K562 (cell line): ENCODE measurements around the gene ERAL1. TPM values are rescaled to one million over a fixed set of nuclear protein-coding genes. Genes with fewer than 3 reads are reported as not detected.
A peak's percentile ranks its signal among the peaks of the same experiment; 100 is the strongest.

ENCODE experiments used
- CBFA2T3 ChIP-seq: fragments of 450-650 bp; IDR thresholded peaks from 2 replicates; pipeline ENCODE4 v1.6.1; 2017
- CSDE1 ChIP-seq, 2 experiments: fragments of 450-650 bp; IDR thresholded peaks; 2 replicates each; pipeline ENCODE4 v1.6.1; 2016; ENCODE audit warnings: mild to moderate bottlenecking in 1 of 2
- CTBP1 ChIP-seq: fragments of 450-650 bp; IDR thresholded peaks from 2 replicates; pipeline ENCODE4 v1.6.1; 2016; ENCODE audit warnings: borderline replicate concordance
- DLX4 ChIP-seq: fragments of 250-450 bp; sonication (Bioruptor Pico); IDR thresholded peaks from 2 replicates; pipeline ENCODE4 v1.6.1; 2021; ENCODE audit warnings: mild to moderate bottlenecking
- GATAD2B ChIP-seq: fragments of 450-650 bp; IDR thresholded peaks from 2 replicates; pipeline ENCODE4 v1.6.1; 2017; ENCODE audit warnings: mild to moderate bottlenecking, borderline replicate concordance
- HIVEP1 ChIP-seq: fragments of 250-450 bp; sonication (Bioruptor Pico); IDR thresholded peaks from 2 replicates; pipeline ENCODE4 v1.4.0; 2020; ENCODE audit warnings: mild to moderate bottlenecking
- HOXB6 ChIP-seq: fragments of 250-450 bp; sonication (Bioruptor Pico); IDR thresholded peaks from 2 replicates; pipeline ENCODE4 v1.5.1; 2022; ENCODE audit warnings: mild to moderate bottlenecking, borderline replicate concordance
- KLF13 ChIP-seq: fragments of 450-650 bp; IDR thresholded peaks from 2 replicates; pipeline ENCODE4 v1.6.1; 2016; ENCODE audit warnings: missing genetic modification characterization, low read depth, mild to moderate bottlenecking, missing compliant biosample characterization, moderate library complexity, borderline replicate concordance
- MCM2 ChIP-seq: fragments of 450-650 bp; IDR thresholded peaks from 2 replicates; pipeline ENCODE4 v1.6.1; 2017; ENCODE audit warnings: low read depth, mild to moderate bottlenecking
- NCOA1 ChIP-seq: fragments of 450-650 bp; IDR thresholded peaks from 2 replicates; pipeline ENCODE4 v1.6.1; 2016; ENCODE audit warnings: low read depth
- RBFOX2 ChIP-seq: fragments of 200-400 bp; formaldehyde crosslinking; IDR thresholded peaks from 2 replicates; pipeline ENCODE4 v1.6.1; 2017; ENCODE audit warnings: low read depth, mild to moderate bottlenecking, low read length, moderate library complexity
- RBM17 ChIP-seq: fragments of 200-400 bp; formaldehyde crosslinking; IDR thresholded peaks from 2 replicates; pipeline ENCODE4 v1.6.1; 2017; ENCODE audit warnings: low read depth, mild to moderate bottlenecking, low read length, borderline replicate concordance
- RBM22 ChIP-seq: fragments of 200-400 bp; formaldehyde crosslinking; IDR thresholded peaks from 2 replicates; pipeline ENCODE4 v1.6.1; 2018; ENCODE audit warnings: low read length, low read depth; ENCODE audit not compliant: poor library complexity, severe bottlenecking
- TARDBP ChIP-seq: fragments of 450-650 bp; IDR thresholded peaks from 2 replicates; pipeline ENCODE4 v1.6.1; 2016
- ZNF212 ChIP-seq: fragments of 450-650 bp; formaldehyde crosslinking; IDR thresholded peaks from 2 replicates; pipeline ENCODE4 v1.4.0; 2020; ENCODE audit warnings: mild to moderate bottlenecking
- ZNF717 ChIP-seq: fragments of 250-450 bp; sonication (Bioruptor Pico); IDR thresholded peaks from 2 replicates; pipeline ENCODE4 v1.5.0; 2021
- ZNF77 ChIP-seq: fragments of 250-450 bp; sonication (Bioruptor Pico); IDR thresholded peaks from 2 replicates; pipeline ENCODE4 v1.5.0; 2020
- polyA plus RNA-seq, 8 experiments: library from polyadenylated mRNA; depleted of rRNA in 4 of 8; stranded (reverse) in 5 of 8; unstranded in 3 of 8; fragments of >200 nt; fragmentation: Nextera tagmentation in 2 of 8; fragmentation: Illumina TruSeq in 1 of 8; extraction: Ambion mirVana in 2 of 8; extraction: Trizol in 1 of 8; gene quantifications; 2 replicates each; pipeline versions ENCODE4 v1.2.1 to v1.2.3, GENCODE V29; 2011 to 2014; ENCODE audit warnings: inconsistent platforms in 1 of 8, missing spikeins in 1 of 8
- total RNA-seq, 7 experiments: library from RNA; depleted of rRNA in 6 of 7; stranded (reverse); fragments of >200 nt in 6 of 7; fragmentation: Illumina TruSeq in 2 of 7; extraction: Trizol in 2 of 7; gene quantifications; 2 replicates each; pipeline versions ENCODE4 v1.2.1 to v1.2.3, GENCODE V29; 2011 to 2021; ENCODE audit warnings: low replicate concordance in 1 of 7
- TF ChIP-seq, protein P1 (sequence below): sonication (generic); formaldehyde crosslinking; IDR thresholded peaks from 2 replicates; pipeline ENCODE4 v1.8.1; 2023; ENCODE audit warnings: mild to moderate bottlenecking, missing genetic modification reagents
- TF ChIP-seq, protein P2 (sequence below): sonication (generic); formaldehyde crosslinking; IDR thresholded peaks from 2 replicates; pipeline ENCODE4 v1.8.0; 2022; ENCODE audit warnings: mild to moderate bottlenecking, missing genetic modification reagents
- TF ChIP-seq, protein P3 (sequence below): fragments of 250-450 bp; sonication (Bioruptor Pico); IDR thresholded peaks from 2 replicates; pipeline ENCODE4 v1.4.0; 2020

ERAL1 gene
- total and polyA plus RNA-seq, 9 of the 15 experiments (the other 6 are each of a cell fraction or from before 2014, with no cell fraction given), result 37.5 to 351 (median 106) TPM

GRCh38 chr17:28902819-28903545 lies 48.2 kb downstream of the ERAL1 start, which contains the start of gene DHRS13 (continued):
- TF ChIP-seq HOXB6 (no peak), CSDE1 (IDR thresholded peaks at IDR 0.05) (0 out of 4 replicates have a peak, but pooled peaks of 1 of the 2 experiments have one; percentile 29), CBFA2T3 (peak; percentile 34; the same call in 1 of the 2 replicates), ZNF212 (CRISPR knock-in tag) (no peak), RBM17 (no peak), ZNF77 (CRISPR knock-in tag) (no peak), RBM22 (peak; percentile 69), GATAD2B (peak; percentile 99), TARDBP (peak; percentile 90), KLF13 (tag) (peak; percentile 99), MCM2 (no peak), ZNF717 (no peak), NCOA1 (no peak), RBFOX2 (peak; percentile 84), HIVEP1 (CRISPR knock-in tag) (no peak), DLX4 (CRISPR knock-in tag) (no peak), CTBP1 (peak; percentile 100)
- TF ChIP-seq, protein P1, sequence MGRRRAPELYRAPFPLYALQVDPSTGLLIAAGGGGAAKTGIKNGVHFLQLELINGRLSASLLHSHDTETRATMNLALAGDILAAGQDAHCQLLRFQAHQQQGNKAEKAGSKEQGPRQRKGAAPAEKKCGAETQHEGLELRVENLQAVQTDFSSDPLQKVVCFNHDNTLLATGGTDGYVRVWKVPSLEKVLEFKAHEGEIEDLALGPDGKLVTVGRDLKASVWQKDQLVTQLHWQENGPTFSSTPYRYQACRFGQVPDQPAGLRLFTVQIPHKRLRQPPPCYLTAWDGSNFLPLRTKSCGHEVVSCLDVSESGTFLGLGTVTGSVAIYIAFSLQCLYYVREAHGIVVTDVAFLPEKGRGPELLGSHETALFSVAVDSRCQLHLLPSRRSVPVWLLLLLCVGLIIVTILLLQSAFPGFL (CRISPR knock-in tag), result peak; percentile 99
- TF ChIP-seq, protein P2, sequence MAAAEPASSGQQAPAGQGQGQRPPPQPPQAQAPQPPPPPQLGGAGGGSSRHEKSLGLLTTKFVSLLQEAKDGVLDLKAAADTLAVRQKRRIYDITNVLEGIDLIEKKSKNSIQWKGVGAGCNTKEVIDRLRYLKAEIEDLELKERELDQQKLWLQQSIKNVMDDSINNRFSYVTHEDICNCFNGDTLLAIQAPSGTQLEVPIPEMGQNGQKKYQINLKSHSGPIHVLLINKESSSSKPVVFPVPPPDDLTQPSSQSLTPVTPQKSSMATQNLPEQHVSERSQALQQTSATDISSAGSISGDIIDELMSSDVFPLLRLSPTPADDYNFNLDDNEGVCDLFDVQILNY (CRISPR knock-in tag), result no peak; the same call in 1 of the 2 replicates
- TF ChIP-seq, protein P3, sequence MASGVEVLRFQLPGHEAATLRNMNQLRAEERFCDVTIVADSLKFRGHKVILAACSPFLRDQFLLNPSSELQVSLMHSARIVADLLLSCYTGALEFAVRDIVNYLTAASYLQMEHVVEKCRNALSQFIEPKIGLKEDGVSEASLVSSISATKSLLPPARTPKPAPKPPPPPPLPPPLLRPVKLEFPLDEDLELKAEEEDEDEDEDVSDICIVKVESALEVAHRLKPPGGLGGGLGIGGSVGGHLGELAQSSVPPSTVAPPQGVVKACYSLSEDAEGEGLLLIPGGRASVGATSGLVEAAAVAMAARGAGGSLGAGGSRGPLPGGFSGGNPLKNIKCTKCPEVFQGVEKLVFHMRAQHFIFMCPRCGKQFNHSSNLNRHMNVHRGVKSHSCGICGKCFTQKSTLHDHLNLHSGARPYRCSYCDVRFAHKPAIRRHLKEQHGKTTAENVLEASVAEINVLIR (CRISPR knock-in tag), result peak; percentile 71
